ENCODE data around the gene HADHA.

Gene HADHA

DNA sequence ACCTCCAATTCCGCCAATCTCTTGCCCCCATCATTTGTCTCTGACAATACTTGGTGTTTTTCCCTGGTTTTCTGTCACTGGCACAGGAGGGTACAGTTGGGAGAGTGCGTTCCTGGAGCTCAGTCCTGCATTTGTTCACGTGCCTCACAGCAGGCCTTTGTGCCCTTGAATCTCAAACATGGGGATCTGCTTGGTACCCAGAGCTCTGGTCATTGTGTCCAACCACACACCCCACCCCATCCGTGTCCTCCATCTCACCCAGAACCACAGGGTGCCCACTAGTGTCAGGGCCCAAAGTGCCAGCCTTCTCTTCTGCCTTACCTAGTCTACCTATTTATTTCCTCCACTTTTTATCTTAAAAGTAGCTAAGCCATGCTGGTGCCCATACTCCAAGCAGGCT, 55.3 kb downstream of the HADHA start:
- TF ChIP-seq, protein P1, sequence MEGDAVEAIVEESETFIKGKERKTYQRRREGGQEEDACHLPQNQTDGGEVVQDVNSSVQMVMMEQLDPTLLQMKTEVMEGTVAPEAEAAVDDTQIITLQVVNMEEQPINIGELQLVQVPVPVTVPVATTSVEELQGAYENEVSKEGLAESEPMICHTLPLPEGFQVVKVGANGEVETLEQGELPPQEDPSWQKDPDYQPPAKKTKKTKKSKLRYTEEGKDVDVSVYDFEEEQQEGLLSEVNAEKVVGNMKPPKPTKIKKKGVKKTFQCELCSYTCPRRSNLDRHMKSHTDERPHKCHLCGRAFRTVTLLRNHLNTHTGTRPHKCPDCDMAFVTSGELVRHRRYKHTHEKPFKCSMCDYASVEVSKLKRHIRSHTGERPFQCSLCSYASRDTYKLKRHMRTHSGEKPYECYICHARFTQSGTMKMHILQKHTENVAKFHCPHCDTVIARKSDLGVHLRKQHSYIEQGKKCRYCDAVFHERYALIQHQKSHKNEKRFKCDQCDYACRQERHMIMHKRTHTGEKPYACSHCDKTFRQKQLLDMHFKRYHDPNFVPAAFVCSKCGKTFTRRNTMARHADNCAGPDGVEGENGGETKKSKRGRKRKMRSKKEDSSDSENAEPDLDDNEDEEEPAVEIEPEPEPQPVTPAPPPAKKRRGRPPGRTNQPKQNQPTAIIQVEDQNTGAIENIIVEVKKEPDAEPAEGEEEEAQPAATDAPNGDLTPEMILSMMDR (IDR thresholded peaks at IDR 0.05; ENCODE audit: low read depth, low read length), result no peak
- DNase-seq (ENCODE audit: low read depth, low spot score), result no peak
- in situ Hi-C loops (cut with HindIII; ENCODE audit: low sequenced_read_pairs), result no loop called here

DNA sequence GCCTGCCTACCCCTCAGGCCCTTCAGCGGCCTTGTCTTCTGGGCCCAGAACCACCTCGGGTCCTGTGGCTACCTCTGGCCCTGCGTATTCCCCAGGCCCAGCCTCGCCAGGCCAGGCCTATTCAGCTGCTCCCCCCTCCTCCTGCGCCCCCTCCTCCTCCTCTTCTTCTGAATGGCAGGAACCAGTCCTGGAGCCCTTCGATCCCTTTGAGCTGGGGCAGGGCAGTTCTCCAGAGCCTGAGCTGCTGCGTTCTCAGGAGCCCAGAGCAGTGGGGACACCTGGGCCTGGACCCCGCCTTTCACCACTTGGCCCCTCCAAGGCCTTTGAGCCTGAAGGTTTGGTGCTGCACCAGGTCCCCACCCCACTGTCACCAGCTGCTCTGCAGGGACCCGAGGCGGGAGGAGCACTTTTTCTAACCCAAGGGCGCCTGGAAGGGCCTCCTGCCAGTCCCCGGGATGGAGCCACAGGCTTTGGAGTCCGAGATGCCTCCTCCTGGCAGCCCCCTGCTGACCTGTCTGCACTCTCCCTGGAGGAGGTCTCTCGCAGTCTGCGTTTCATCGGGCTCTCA, 56.8 kb downstream of the HADHA start:
- in situ Hi-C loops (cut with HindIII; ENCODE audit: low sequenced_read_pairs), result no loop called here
- DNase-seq (ENCODE audit: low read depth, low spot score), result no peak
- H3K4me3 ChIP-seq (ENCODE audit: low read depth, low read length), result no peak overlapping the region
- TF ChIP-seq, protein P1 (IDR thresholded peaks at IDR 0.05; ENCODE audit: low read depth, low read length), result no peak

More for the DNA sequence above, 55.3 kb downstream of the HADHA start:
- no peak overlapping the region for H3K4me3 ChIP-seq (ENCODE audit: low read depth, low read length)

DNA sequence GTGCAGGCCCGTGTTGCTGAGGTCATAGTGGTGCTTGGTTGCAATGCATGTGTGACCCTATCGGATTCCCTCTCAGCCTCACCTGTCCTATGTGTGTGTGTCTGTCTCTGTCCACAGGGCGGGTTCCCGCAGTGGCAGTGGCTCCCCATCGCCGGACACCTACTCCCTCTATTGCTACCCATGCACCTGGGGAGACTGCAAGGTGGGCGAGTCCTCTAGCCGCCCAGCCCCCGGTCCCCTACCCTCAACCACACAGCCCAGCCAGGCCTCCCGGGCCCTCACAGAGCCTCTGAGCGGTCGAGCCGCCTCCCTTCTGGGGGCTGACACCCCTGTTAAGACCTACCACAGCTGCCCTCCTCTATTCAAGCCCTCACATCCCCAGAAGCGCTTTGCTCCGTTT, 57.3 kb downstream of the HADHA start:
- H3K4me3 ChIP-seq (ENCODE audit: low read depth, low read length), result no peak overlapping the region
- no peak for DNase-seq (ENCODE audit: low read depth, low spot score)
- in situ Hi-C loops (cut with HindIII; ENCODE audit: low sequenced_read_pairs), result no loop called here
- TF ChIP-seq, protein P1 (IDR thresholded peaks at IDR 0.05; ENCODE audit: low read depth, low read length), result no peak

DNA sequence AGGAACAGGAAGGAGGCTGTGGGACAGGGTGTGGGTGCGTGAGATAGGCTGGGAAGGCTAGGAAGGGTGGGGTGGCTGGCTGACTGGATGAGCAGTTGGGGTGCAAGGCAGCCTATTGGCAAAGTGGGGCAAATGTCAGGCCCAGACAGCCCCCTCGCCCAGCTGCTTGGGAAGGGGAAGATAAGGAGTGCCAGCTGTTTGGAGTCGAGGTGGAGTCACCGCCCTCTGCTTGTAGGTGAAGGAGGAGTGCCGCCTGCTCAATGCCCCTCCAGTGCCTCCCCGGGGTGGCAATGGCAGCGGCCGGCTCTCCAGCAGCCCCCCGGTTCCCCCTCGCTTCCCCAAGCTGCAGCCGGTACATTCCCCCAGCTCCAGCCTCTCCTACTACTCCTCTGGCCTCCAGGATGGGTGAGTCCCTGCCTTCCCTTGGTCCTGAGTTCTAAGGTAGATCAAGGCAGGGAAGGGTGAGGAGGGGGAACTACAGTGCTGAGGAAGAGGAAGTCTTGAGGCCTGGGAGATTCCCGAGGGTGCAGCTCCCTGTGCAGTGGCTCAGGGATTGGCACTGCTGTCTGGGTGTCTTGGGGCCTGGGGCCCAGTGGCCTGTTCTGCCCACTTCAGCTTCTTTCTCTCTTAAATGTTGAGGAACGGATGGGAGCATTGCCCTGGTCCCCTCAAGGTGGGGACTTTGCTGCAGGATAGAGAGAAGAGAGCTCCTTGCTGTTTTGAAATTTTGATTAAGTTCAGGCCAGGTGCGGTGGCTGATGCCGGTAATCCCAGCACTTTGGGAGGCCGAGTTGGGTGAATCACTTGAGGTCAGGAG, 58.3 kb downstream of the HADHA start:
- no peak overlapping the region for H3K4me3 ChIP-seq (ENCODE audit: low read depth, low read length)
- no peak for DNase-seq (ENCODE audit: low read depth, low spot score)
- in situ Hi-C loops (cut with HindIII; ENCODE audit: low sequenced_read_pairs), result no loop called here
- TF ChIP-seq, protein P1 (IDR thresholded peaks at IDR 0.05; ENCODE audit: low read depth, low read length), result no peak

DNA sequence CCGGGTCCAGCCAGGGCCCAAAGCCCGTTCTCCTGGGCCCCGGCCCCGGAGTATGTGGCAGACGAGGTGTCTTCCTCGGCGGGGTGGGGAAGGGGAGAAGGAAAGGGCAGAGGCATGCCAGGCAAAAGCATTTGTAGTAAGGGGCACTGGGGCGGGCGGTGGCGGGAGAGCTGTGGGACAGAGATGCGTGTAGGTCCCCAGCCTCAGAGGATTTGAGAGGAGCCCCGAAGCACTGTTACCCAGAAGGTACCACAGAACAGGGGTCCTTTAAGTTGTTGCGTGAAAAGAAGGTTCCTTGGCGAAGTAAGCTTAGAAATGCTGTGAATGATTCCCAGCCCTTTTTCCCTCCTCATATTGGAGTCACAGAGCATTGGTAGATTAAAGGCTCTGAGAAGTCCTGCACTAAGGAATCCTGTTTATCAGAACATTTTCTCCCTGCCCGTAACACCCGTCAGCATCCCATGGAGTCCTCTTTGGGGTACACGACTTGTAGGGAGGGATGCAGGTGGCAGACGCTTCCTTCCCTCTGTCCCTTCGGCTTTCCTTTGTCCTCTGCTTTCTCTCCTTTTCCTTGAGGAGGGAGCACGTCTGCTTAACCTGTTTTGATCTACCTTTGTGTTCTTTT, 59.0 kb downstream of the HADHA start:
- in situ Hi-C loops (cut with HindIII; ENCODE audit: low sequenced_read_pairs), result no loop called here
- TF ChIP-seq, protein P1 (IDR thresholded peaks at IDR 0.05; ENCODE audit: low read depth, low read length), result no peak
- DNase-seq (ENCODE audit: low read depth, low spot score), result no peak
- peak overlapping the region; percentile 34 for H3K4me3 ChIP-seq (ENCODE audit: low read depth, low read length)

DNA sequence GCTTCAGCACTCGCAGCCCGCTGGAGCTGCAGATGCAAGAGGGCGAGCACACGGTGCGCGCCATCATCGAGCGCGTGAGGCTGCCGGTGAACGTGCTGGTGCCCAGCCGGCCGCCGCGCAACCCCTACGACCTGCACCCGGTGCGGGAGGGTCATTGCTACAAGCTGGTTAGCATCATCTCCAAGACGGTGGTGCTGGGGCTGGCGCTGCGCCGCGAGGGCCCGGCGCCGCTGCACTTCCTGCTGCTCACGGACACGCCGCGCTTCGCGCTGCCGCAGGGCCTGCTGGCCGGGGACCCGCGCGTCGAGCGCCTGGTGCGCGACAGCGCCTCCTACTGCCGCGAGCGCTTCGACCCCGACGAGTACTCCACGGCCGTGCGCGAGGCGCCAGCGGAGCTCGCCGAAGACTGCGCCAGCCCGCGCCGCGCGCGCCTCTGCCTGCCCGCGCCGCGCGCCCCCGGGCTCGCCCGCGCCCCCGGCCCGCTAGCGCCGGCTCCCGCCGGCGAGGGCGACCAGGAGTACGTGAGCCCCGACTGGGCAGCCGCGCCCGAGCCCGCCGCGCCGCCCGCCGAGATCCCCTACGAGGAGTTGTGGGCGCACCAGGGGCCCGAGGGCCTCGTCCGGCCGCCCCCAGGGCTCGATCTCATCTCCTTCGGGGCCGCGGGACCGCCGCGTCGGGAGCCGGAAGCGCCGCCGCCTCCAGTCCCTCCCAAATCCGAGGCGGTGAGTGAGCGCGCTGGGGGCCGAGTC, 59.7 kb downstream of the HADHA start:
- peak; percentile 51 for DNase-seq (ENCODE audit: low read depth, low spot score)
- TF ChIP-seq, protein P1 (IDR thresholded peaks at IDR 0.05; ENCODE audit: low read depth, low read length), result peak; percentile 46
- in situ Hi-C loops (cut with HindIII; ENCODE audit: low sequenced_read_pairs), result no loop called here
- H3K4me3 ChIP-seq (ENCODE audit: low read depth, low read length), result peak overlapping the region; percentile 34
